K562 (cell line): ENCODE data around the gene ACSBG1. TPM values are rescaled to one million over a fixed set of nuclear protein-coding genes. Genes with fewer than 3 reads are reported as not detected.

Experiments
- BRF1 ChIP-seq: IDR thresholded peaks from 3 replicates; pipeline ENCODE4 v1.6.1; 2011; ENCODE audit warnings: borderline replicate concordance, mild to moderate bottlenecking; ENCODE audit not compliant: insufficient read length; ENCODE audit errors: extremely low read depth
- ELF1 ChIP-seq: fragments of 200-800 bp; sonication (Bioruptor generic); IDR thresholded peaks from 2 replicates; pipeline ENCODE4 v1.6.1; 2016; ENCODE audit warnings: missing genetic modification characterization, missing compliant biosample characterization
- HDAC1 ChIP-seq, 2 experiments: fragments of 450-650 bp; IDR thresholded peaks; 2 replicates each; pipeline ENCODE4 v1.6.1; 2016 to 2017; ENCODE audit warnings: inconsistent platforms in 1 of 2, mild to moderate bottlenecking in 1 of 2, moderate library complexity in 1 of 2
- HDAC3 ChIP-seq: fragments of 450-650 bp; IDR thresholded peaks from 2 replicates; pipeline ENCODE4 v1.6.1; 2018; ENCODE audit warnings: borderline replicate concordance, mild to moderate bottlenecking, moderate library complexity; ENCODE audit not compliant: partially characterized antibody
- KLF13 ChIP-seq: fragments of 450-650 bp; IDR thresholded peaks from 2 replicates; pipeline ENCODE4 v1.6.1; 2016; ENCODE audit warnings: missing genetic modification characterization, low read depth, mild to moderate bottlenecking, missing compliant biosample characterization, moderate library complexity, borderline replicate concordance
- MAFK ChIP-seq: IDR thresholded peaks from 2 replicates; pipeline ENCODE4 v1.6.1; 2011; ENCODE audit warnings: low read length, improper control_type of control experiment
- PYGO2 ChIP-seq: fragments of 450-650 bp; IDR thresholded peaks from 2 replicates; pipeline ENCODE4 v1.6.1; 2016; ENCODE audit warnings: mild to moderate bottlenecking, missing genetic modification characterization, moderate library complexity, missing compliant biosample characterization
- RAD21 ChIP-seq, 2 experiments: fragments of 250-450 bp in 1 of 2; fragments of 450-650 bp in 1 of 2; sonication (Bioruptor Pico) in 1 of 2; formaldehyde crosslinking in 1 of 2; IDR thresholded peaks in 1 of 2; conservative IDR thresholded peaks in 1 of 2; 2 replicates each; pipeline versions ENCODE4 v1.4.0 to v1.8.0; 2020 to 2022; ENCODE audit warnings: mild to moderate bottlenecking in 2 of 2, moderate library complexity in 1 of 2
- RHOXF2B ChIP-seq: fragments of 250-450 bp; sonication (Bioruptor Pico); conservative IDR thresholded peaks from 2 replicates; pipeline ENCODE4 v1.5.1; 2021
- SIN3A ChIP-seq, 2 experiments: fragments of 150-350 bp in 1 of 2; IDR thresholded peaks; 2 replicates each; pipeline ENCODE4 v1.6.1; 2011 to 2016; ENCODE audit warnings: borderline replicate concordance in 2 of 2, low read depth in 2 of 2, low read length in 2 of 2, mild to moderate bottlenecking in 2 of 2, moderate library complexity in 2 of 2; ENCODE audit not compliant: control insufficient read depth in 1 of 2
- TAF15 ChIP-seq: fragments of 200-400 bp; formaldehyde crosslinking; IDR thresholded peaks from 2 replicates; pipeline ENCODE4 v1.6.1; 2017; ENCODE audit warnings: mild to moderate bottlenecking, low read depth, low read length, moderate library complexity
- TAF7 ChIP-seq: fragments of 450-650 bp; IDR thresholded peaks from 2 replicates; pipeline ENCODE4 v1.6.1; 2016; ENCODE audit warnings: missing genetic modification characterization, missing compliant biosample characterization
- TCF7L2 ChIP-seq: fragments of 150-350 bp; IDR thresholded peaks from 2 replicates; pipeline ENCODE4 v1.6.1; 2016; ENCODE audit warnings: low read depth, mild to moderate bottlenecking, low read length, moderate library complexity
- ZHX1 ChIP-seq: fragments of 150-350 bp; conservative IDR thresholded peaks from 2 replicates; pipeline ENCODE4 v1.6.1; 2014; ENCODE audit warnings: low read length
- ZNF518B ChIP-seq: fragments of 250-450 bp; sonication (Bioruptor Pico); IDR thresholded peaks from 2 replicates; pipeline ENCODE4 v1.5.0; 2021; ENCODE audit warnings: mild to moderate bottlenecking, moderate library complexity
- ZNF75A ChIP-seq: fragments of 450-650 bp; formaldehyde crosslinking; IDR thresholded peaks from 2 replicates; pipeline ENCODE4 v1.4.0; 2020; ENCODE audit warnings: mild to moderate bottlenecking
- polyA plus RNA-seq, 8 experiments: library from polyadenylated mRNA; depleted of rRNA in 4 of 8; stranded (reverse) in 5 of 8; unstranded in 3 of 8; fragments of >200 nt; fragmentation: Nextera tagmentation in 2 of 8; fragmentation: Illumina TruSeq in 1 of 8; extraction: Ambion mirVana in 2 of 8; extraction: Trizol in 1 of 8; gene quantifications; 2 replicates each; pipeline versions ENCODE4 v1.2.1 to v1.2.3, GENCODE V29; 2011 to 2014; ENCODE audit warnings: inconsistent platforms in 1 of 8, missing spikeins in 1 of 8
- total RNA-seq, 7 experiments: library from RNA; depleted of rRNA in 6 of 7; stranded (reverse); fragments of >200 nt in 6 of 7; fragmentation: Illumina TruSeq in 2 of 7; extraction: Trizol in 2 of 7; gene quantifications; 2 replicates each; pipeline versions ENCODE4 v1.2.1 to v1.2.3, GENCODE V29; 2011 to 2021; ENCODE audit warnings: low replicate concordance in 1 of 7
- TF ChIP-seq, protein P1 (sequence below), 3 experiments: fragments of 200-800 bp in 1 of 3; sonication (Bioruptor generic) in 1 of 3; sonication (generic) in 1 of 3; formaldehyde crosslinking in 1 of 3; IDR thresholded peaks; 2 replicates each; pipeline versions ENCODE4 v1.6.1 to v1.8.0; 2016 to 2022; ENCODE audit warnings: mild to moderate bottlenecking in 2 of 3, missing compliant biosample characterization in 2 of 3, missing genetic modification characterization in 2 of 3, missing genetic modification reagents in 1 of 3

The ACSBG1 gene
- total and polyA plus RNA-seq, 9 of the 15 experiments (the other 6 are each of a cell fraction or from before 2014, with no cell fraction given), result 0.36 to 6.4 (median 2.5) TPM

GRCh38 chr15:78131295-78132061 lies 102.9 kb downstream of the ACSBG1 start, which contains the start of gene CIB2 (continued):
- TF ChIP-seq ZHX1 (0 out of 2 replicates have a peak, but pooled peaks have one; percentile 10), TCF7L2 (no peak), SIN3A (IDR thresholded peaks at IDR 0.05; ENCODE audit: borderline replicate concordance in 2 of 2, control insufficient read depth in 1 of 2, low read depth in 2 of 2, low read length in 2 of 2) (peak in 1 of 2 experiments; percentile 30; a peak in 1 of 4 replicates), BRF1 (no peak), TAF15 (no peak), RAD21 (CRISPR knock-in tag; conservative IDR thresholded peaks at IDR 0.05 in 1 of 2, IDR thresholded peaks at IDR 0.05 in 1 of 2) (peak; percentile 75 to 76), PYGO2 (tag) (no peak), HDAC3 (no peak), ELF1 (tag) (peak; percentile 87), RHOXF2B (CRISPR knock-in tag) (no peak), ZNF75A (CRISPR knock-in tag) (no peak), KLF13 (tag) (peak; percentile 63; the same call in 1 of the 2 replicates), TAF7 (tag) (no peak), MAFK (no peak), ZNF518B (CRISPR knock-in tag) (no peak), HDAC1 (IDR thresholded peaks at IDR 0.05) (peak in 1 of 2 experiments; percentile 52; a peak in 1 of 4 replicates)
- TF ChIP-seq, protein P1, sequence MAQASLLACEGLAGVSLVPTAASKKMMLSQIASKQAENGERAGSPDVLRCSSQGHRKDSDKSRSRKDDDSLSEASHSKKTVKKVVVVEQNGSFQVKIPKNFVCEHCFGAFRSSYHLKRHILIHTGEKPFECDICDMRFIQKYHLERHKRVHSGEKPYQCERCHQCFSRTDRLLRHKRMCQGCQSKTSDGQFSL (CRISPR knock-in tag; IDR thresholded peaks at IDR 0.05), result no peak
- TF ChIP-seq, protein P1 (tag; IDR thresholded peaks at IDR 0.05), result no peak
